Glutamatergic neuron (in vitro differentiated cells): Measurements from ENCODE around the gene NKIRAS2. TPM values are rescaled to one million over a fixed set of nuclear protein-coding genes. Genes with fewer than 3 reads are reported as not detected.

Source experiments
- DNase-seq: peaks from one replicate; pipeline ENCODE4 v3.0.0; 2022
- H3K27ac Mint-ChIP-seq: one replicate; pipeline ENCODE4 v1.8.0; 2020; ENCODE audit warnings: mild to moderate bottlenecking, mixed read lengths, inconsistent platforms; ENCODE audit not compliant: unreplicated experiment
- H3K27me3 Mint-ChIP-seq: one replicate; pipeline ENCODE4 v1.8.0; 2020; ENCODE audit warnings: mild to moderate bottlenecking, moderate library complexity, mixed read lengths, inconsistent platforms; ENCODE audit not compliant: unreplicated experiment
- H3K36me3 Mint-ChIP-seq: one replicate; pipeline ENCODE4 v1.8.0; 2020; ENCODE audit warnings: mild to moderate bottlenecking, mixed read lengths, inconsistent platforms; ENCODE audit not compliant: unreplicated experiment
- H3K4me1 Mint-ChIP-seq: one replicate; pipeline ENCODE4 v1.8.0; 2020; ENCODE audit warnings: mild to moderate bottlenecking, low read depth, mixed read lengths, inconsistent platforms; ENCODE audit not compliant: unreplicated experiment
- H3K4me3 Mint-ChIP-seq: one replicate; pipeline ENCODE4 v1.8.0; 2020; ENCODE audit warnings: mild to moderate bottlenecking, mixed read lengths, inconsistent platforms; ENCODE audit not compliant: unreplicated experiment
- H3K9me3 Mint-ChIP-seq: one replicate; pipeline ENCODE4 v1.8.0; 2020; ENCODE audit warnings: mild to moderate bottlenecking, moderate library complexity, mixed read lengths, inconsistent platforms; ENCODE audit not compliant: unreplicated experiment
- total RNA-seq: library from RNA; stranded (reverse); fragmentation: NEBNext Ultra II Directional; extraction: Animal tissue kit (Norgen Biotek cat#: 25700); gene quantifications from one replicate; pipeline ENCODE4 v1.2.1, GENCODE V29; 2021; ENCODE audit not compliant: unreplicated experiment
- TF ChIP-seq, protein P1 (sequence below): fragments of 200-600 bp; sonication (generic); IDR thresholded peaks from one replicate; pipeline ENCODE4 v1.5.0; 2021; ENCODE audit not compliant: partially characterized antibody, unreplicated experiment

Gene NKIRAS2
- total RNA-seq, 1 donor from 2014 or later, result 88.8 TPM

DNA sequence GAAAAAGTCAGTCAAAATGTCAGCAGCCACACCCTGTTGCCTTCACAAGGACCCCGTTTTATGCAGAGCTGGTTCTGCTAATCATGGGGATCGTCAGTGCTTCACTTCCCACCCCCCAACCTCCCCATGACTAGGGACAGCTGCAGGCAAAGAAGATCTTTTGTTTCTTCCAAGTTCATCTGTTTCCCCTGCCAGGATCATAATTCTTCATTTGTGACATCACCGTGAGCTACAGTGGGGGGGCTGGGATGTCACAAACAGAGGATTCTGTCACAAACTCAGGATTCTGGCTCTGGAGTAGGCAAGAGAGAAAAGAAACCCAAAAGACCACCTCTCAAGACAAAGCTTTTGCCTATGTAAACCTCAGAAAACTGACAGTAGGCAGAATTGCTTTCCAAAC lies 27.3 kb upstream of the NKIRAS2 start:
- Mint-ChIP-seq H3K27me3 (peaks cover 6% of the 10 kb centered on the region), H3K36me3 (no peaks in the 10 kb centered on the region), H3K4me1 (no peaks in the 10 kb centered on the region), H3K4me3 (no peak overlapping the region), H3K27ac (no peak overlapping the region), H3K9me3 (no peaks in the 10 kb centered on the region)
- TF ChIP-seq, protein P1, sequence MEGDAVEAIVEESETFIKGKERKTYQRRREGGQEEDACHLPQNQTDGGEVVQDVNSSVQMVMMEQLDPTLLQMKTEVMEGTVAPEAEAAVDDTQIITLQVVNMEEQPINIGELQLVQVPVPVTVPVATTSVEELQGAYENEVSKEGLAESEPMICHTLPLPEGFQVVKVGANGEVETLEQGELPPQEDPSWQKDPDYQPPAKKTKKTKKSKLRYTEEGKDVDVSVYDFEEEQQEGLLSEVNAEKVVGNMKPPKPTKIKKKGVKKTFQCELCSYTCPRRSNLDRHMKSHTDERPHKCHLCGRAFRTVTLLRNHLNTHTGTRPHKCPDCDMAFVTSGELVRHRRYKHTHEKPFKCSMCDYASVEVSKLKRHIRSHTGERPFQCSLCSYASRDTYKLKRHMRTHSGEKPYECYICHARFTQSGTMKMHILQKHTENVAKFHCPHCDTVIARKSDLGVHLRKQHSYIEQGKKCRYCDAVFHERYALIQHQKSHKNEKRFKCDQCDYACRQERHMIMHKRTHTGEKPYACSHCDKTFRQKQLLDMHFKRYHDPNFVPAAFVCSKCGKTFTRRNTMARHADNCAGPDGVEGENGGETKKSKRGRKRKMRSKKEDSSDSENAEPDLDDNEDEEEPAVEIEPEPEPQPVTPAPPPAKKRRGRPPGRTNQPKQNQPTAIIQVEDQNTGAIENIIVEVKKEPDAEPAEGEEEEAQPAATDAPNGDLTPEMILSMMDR, result no peak
- no peak for DNase-seq

DNA sequence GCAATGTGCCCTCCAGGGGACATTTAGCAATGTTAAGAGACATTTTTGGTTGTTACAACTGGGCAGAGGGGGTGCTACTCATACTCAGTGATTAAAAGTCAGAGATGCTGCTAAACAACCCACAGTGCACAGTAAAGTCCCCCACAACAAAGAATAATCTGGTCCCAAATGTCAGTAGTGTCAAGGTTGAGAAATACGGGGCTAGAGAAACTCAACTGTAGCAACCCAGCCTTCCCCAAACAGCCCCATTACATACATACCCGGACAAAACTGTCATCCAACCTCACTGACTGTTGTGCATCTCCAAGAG lies 23.1 kb upstream of the NKIRAS2 start:
- Mint-ChIP-seq H3K27me3 (peaks cover 4% of the 10 kb centered on the region), H3K27ac (no peak overlapping the region), H3K9me3 (no peaks in the 10 kb centered on the region), H3K4me3 (no peak overlapping the region), H3K36me3 (no peaks in the 10 kb centered on the region), H3K4me1 (no peaks in the 10 kb centered on the region)
- TF ChIP-seq, protein P1, result no peak
- DNase-seq, result no peak

DNA sequence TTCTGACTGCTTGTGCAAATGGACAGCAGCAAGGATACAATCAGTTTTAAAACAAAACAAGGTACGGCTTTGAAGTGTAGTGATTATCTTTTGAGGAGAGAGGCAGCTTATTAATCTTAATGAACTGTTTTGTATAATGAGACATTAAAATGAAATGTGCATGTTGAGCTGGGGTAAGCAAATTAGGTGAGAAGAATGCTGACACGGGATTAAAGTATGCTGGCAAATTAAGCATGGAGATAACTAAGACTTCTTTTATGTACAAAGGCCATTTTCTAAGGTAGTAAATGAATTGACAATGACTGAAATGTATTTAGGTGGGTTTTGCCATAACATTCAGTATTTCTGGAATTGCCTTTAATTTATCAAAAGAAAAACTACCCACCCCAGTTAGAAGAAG lies 21.4 kb upstream of the NKIRAS2 start:
- Mint-ChIP-seq H3K27me3 (peaks cover 2% of the 10 kb centered on the region), H3K27ac (no peak overlapping the region), H3K9me3 (peaks cover 2% of the 10 kb centered on the region), H3K4me3 (no peak overlapping the region), H3K4me1 (peaks cover 7% of the 10 kb centered on the region), H3K36me3 (no peaks in the 10 kb centered on the region)
- no peak for DNase-seq
- TF ChIP-seq, protein P1, result no peak

DNA sequence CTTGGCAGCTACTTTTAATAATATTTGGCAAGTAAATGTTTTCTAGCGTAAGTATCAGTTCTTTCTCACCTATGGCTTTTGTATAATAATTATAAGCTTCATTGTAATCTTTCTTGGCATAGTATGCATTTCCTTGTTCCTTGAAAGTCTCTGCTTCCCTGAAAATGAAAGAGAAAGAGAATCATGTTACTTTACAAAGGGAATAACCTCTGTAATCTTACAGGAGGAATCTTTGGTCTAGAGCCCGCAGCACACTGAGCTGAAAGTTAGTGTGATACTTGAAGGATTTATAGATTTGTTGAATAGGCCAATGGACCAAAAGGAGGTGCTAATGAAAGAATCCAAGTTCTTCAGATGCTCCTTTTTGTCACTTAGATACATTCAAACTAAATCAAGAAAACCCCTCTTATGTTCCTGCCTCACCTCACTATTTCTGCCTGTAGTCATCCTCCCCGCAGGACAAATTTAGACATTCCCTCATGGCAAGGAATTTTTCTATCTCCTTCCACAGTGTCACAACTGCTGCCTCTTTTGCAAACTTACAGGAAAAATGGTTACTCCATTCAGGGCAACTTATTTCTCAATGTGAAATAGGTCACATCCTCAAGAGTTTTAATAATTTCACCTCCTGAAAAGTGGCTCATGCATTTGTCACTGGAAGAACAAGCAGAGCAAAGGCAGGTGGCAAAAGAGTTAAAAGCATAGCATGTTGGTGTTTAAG lies 19.3 kb upstream of the NKIRAS2 start:
- H3K9me3 Mint-ChIP-seq, result peaks cover 2% of the 10 kb centered on the region
- no peaks in the 10 kb centered on the region for H3K36me3 Mint-ChIP-seq
- H3K27me3 Mint-ChIP-seq, result peaks cover 2% of the 10 kb centered on the region
- no peak overlapping the region for H3K27ac Mint-ChIP-seq
- TF ChIP-seq, protein P1, result no peak
- no peak for DNase-seq
- no peak overlapping the region for H3K4me3 Mint-ChIP-seq
- peaks cover 9% of the 10 kb centered on the region for H3K4me1 Mint-ChIP-seq

DNA sequence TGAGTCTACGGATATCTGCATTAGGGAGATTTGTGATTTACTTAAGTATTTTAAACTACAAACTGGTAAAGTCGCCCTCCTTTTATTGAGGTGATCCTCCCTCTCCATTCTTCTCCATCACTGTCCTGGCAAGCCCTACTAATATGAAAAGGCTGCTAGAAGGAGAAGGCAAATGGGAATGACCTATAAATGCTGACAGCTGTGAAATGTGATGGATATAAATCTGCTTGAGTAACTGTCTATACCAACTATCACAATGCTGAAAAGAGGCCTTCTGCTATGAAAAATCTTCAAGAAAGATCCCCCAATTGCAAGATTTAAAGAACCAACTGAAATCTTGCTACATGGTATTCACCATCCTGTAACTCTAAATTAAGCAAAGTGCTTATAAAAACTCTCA lies 18.2 kb upstream of the NKIRAS2 start:
- Mint-ChIP-seq H3K4me3 (no peak overlapping the region), H3K36me3 (no peaks in the 10 kb centered on the region), H3K9me3 (peaks cover 2% of the 10 kb centered on the region), H3K27ac (no peak overlapping the region), H3K4me1 (peaks cover 9% of the 10 kb centered on the region), H3K27me3 (peaks cover 2% of the 10 kb centered on the region)
- TF ChIP-seq, protein P1, result no peak
- DNase-seq, result no peak
